ENCODE data around the gene MEIOSIN. TPM values are rescaled to one million over a fixed set of nuclear protein-coding genes. Genes with fewer than 3 reads are reported as not detected.

Gene MEIOSIN
- total and polyA plus RNA-seq, 2 donors from 2014 or later, result not detected

- H3K4me3 ChIP-seq (ENCODE audit: low read length in 3 of 3), result peak within 1 kb of the TSS; percentile 92 to 95 (median 93)
- FAIRE-seq (no peak), DNase-seq (peak; percentile 97 to 99 (median 97))
- TF ChIP-seq CTCF (IDR thresholded peaks at IDR 0.05; ENCODE audit: borderline replicate concordance, extremely low read depth, insufficient read depth), result no peak
- H3K36me3 ChIP-seq (ENCODE audit: control insufficient read depth in 2 of 3, insufficient read depth in 3 of 3, low read length in 3 of 3), result peaks cover 0 to 17% (median 14%) of the 10 kb centered on the region in 3 donors
- H3K9ac ChIP-seq (ENCODE audit: low read length in 3 of 3), result peak within 1 kb of the TSS; percentile 63 to 98 (median 92)
- H3K9me3 ChIP-seq (ENCODE audit: control insufficient read depth in 2 of 3, insufficient read depth in 1 of 3, low read length in 3 of 3), result no peaks in the 10 kb centered on the region
- peak within 1 kb of the TSS; percentile 90 to 96 for H3K27ac ChIP-seq (ENCODE audit: low read depth in 2 of 2, low read length in 2 of 2)
- peaks cover 0 to 3% (median 3%) of the 10 kb centered on the region in 3 donors for H3K4me1 ChIP-seq (ENCODE audit: control insufficient read depth in 2 of 3, insufficient read depth in 2 of 3, low read depth in 1 of 3, low read length in 3 of 3)
- no peaks in the 10 kb centered on the region for H3K27me3 ChIP-seq (ENCODE audit: control insufficient read depth, insufficient read depth, low read length)
- intact Hi-C loops (cut with DNase I), result no loop called here
Measured at GRCh38 chr19:45691516-45692186, 41.6 kb upstream of the MEIOSIN start, which contains the start of gene SNRPD2. Gene SNRPD2, minus strand, starts transcription at chr19:45691953. Its CDS starts 65 bp downstream, at chr19:45691888.

GRCh38 chr19:45692187-45693105 is 40.8 kb upstream of the MEIOSIN start, which contains the start of gene QPCTL:
Gene QPCTL, plus strand, starts transcription at chr19:45692666. Its CDS starts 38 bp downstream, at chr19:45692704.
- peak within 1 kb of the TSS; percentile 92 to 95 (median 93) for H3K4me3 ChIP-seq (ENCODE audit: low read length in 3 of 3)
- peaks cover 0 to 3% (median 3%) of the 10 kb centered on the region in 3 donors for H3K4me1 ChIP-seq (ENCODE audit: control insufficient read depth in 2 of 3, insufficient read depth in 2 of 3, low read depth in 1 of 3, low read length in 3 of 3)
- FAIRE-seq (peak; percentile 99), DNase-seq (peak; percentile 98 to 99 (median 99))
- H3K27me3 ChIP-seq (ENCODE audit: control insufficient read depth, insufficient read depth, low read length), result no peaks in the 10 kb centered on the region
- peaks cover 0 to 14% (median 10%) of the 10 kb centered on the region in 3 donors for H3K36me3 ChIP-seq (ENCODE audit: control insufficient read depth in 2 of 3, insufficient read depth in 3 of 3, low read length in 3 of 3)
- intact Hi-C loops (cut with DNase I), result no loop called here
- peak within 1 kb of the TSS; percentile 63 to 98 (median 92) for H3K9ac ChIP-seq (ENCODE audit: low read length in 3 of 3)
- no peaks in the 10 kb centered on the region for H3K9me3 ChIP-seq (ENCODE audit: control insufficient read depth in 2 of 3, insufficient read depth in 1 of 3, low read length in 3 of 3)
- TF ChIP-seq CTCF (IDR thresholded peaks at IDR 0.05; ENCODE audit: borderline replicate concordance, extremely low read depth, insufficient read depth), result no peak
- H3K27ac ChIP-seq (ENCODE audit: low read depth in 2 of 2, low read length in 2 of 2), result peak within 1 kb of the TSS; percentile 90 to 96

DNA sequence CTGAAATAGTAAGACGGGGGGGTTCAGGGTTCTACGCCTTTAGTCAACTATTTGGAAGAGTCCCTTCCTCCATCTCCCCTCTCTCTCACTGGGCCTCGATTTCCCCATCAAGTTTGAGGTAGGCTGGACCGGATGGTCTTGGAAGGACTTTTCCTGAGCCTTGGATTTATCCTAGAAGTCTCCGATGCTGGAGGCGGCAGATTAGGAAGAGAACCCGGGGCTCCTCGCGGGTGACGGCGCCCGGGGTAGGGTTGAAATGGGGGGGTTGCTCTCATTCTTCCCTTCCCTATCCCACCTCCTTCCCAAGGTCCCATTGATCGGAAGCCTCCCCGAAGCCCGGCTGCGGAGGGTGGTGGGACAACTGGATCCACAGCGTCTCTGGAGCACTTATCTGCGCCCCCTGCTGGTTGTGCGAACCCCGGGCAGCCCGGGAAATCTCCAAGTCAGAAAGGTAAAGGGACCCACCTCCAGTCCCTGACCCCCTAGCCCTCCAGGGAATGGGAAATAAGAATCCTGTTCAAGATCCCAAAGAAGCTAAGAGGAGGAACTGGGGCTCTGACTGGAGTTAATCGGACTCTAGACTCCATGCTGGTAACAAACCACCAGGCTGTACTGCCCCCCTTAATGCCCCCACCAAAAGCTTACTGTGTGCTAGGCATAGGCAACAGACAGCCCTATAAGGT is 40.0 kb upstream of the MEIOSIN start:
- Histone ChIP-seq H3K4me1 (ENCODE audit: control insufficient read depth in 2 of 3, insufficient read depth in 2 of 3, low read depth in 1 of 3, low read length in 3 of 3) (peaks cover 0 to 3% (median 3%) of the 10 kb centered on the region in 3 donors), H3K9ac (ENCODE audit: low read length in 3 of 3) (peak overlapping the region; percentile 63 to 93 (median 92)), H3K27me3 (ENCODE audit: control insufficient read depth, insufficient read depth, low read length) (no peaks in the 10 kb centered on the region), H3K9me3 (ENCODE audit: control insufficient read depth in 2 of 3, insufficient read depth in 1 of 3, low read length in 3 of 3) (no peaks in the 10 kb centered on the region), H3K36me3 (ENCODE audit: control insufficient read depth in 2 of 3, insufficient read depth in 3 of 3, low read length in 3 of 3) (peaks cover 0 to 6% (median 2%) of the 10 kb centered on the region in 3 donors), H3K4me3 (ENCODE audit: low read length in 3 of 3) (peak overlapping the region; percentile 92 to 95 (median 93)), H3K27ac (ENCODE audit: low read depth in 2 of 2, low read length in 2 of 2) (peak overlapping the region; percentile 90 to 96)
- no peak for FAIRE-seq
- peak; percentile 82 to 93 (median 87) for DNase-seq
- intact Hi-C loops (cut with DNase I), result no loop called here
- peak; percentile 65 for TF ChIP-seq CTCF (IDR thresholded peaks at IDR 0.05; ENCODE audit: borderline replicate concordance, extremely low read depth, insufficient read depth)
